Adrenal gland (tissue), 5 donors: ENCODE results near the gene TEKT3.

Experiments used
- CTCF ChIP-seq, 6 experiments: fragments of 450-650 bp in 4 of 6; fragments of 200-600 bp in 2 of 6; sonication (generic) in 1 of 6; IDR thresholded peaks; 1 replicate in 5 of 6; 2 replicates in 1 of 6; pipeline versions ENCODE4 v1.5.1 to v1.8.0; 2016 to 2021; ENCODE audit warnings: antibody characterized with exemption in 6 of 6, mild to moderate bottlenecking in 2 of 6, moderate library complexity in 1 of 6
- POLR2A ChIP-seq, 2 donors: fragments of 450-650 bp; IDR thresholded peaks; one replicate each; pipeline ENCODE4 v1.6.1; 2017; ENCODE audit warnings: antibody characterized with exemption in 2 of 2, mild to moderate bottlenecking in 2 of 2, moderate library complexity in 1 of 2
- donor health status: DM: no; HTN: no; CAD: no.

GRCh38 chr17:15346066-15346595, 4.7 kb upstream of the TEKT3 start:
- TF ChIP-seq POLR2A (IDR thresholded peaks at IDR 0.05): no peak
- TF ChIP-seq CTCF (IDR thresholded peaks at IDR 0.05): no peak
